GM13976 (cell line): ENCODE data around the gene FTO.

ENCODE experiments used
- DNase-seq: peaks from one replicate; pipeline ENCODE4 v3.0.0; 2012; ENCODE audit warnings: low spot score
- in situ Hi-C: fragments of 300-500 bp; cut with MboI; formaldehyde crosslinking; loops from one replicate; pipeline ENCODE4 v1.12.0; 2022; ENCODE audit warnings: low sequenced_read_pairs, mixed read lengths, inconsistent platforms; ENCODE audit not compliant: unreplicated experiment
- TF ChIP-seq, protein P1 (sequence below): IDR thresholded peaks from 2 replicates; pipeline ENCODE4 v1.5.1; 2012; ENCODE audit warnings: borderline replicate concordance, mild to moderate bottlenecking; ENCODE audit not compliant: insufficient read depth; ENCODE audit errors: extremely low read depth, missing control alignments, control extremely low read depth

The FTO gene

DNA sequence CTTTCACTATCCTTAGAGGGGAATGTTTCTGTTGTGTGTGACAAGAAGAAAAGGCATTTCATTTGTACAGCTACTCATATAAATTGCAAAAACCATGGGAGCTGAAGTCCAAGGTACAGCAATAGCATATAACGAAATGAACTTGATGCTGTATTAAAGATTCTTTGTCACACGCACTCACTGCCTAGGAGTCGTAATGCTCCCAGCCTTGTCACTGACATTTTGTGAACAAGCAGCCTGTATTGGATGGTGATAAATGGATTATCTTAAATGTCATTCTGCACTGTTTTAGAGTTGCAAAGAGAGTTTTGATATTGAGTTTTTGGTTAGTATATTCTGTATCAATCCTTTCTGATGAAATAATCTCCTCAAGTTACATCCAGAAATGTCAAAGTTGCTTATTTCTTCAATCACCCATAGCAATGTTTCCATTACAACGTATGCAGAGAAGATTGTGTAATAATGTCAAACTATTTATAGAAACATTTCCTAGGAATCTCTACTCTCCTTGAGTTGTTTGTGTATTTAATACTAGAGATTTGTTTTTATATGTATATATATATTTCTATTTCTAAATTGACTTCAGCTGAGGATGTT, 270.6 kb downstream of the FTO start:
- in situ Hi-C loops: no loop called here
- DNase-seq: no peak
- TF ChIP-seq, protein P1, sequence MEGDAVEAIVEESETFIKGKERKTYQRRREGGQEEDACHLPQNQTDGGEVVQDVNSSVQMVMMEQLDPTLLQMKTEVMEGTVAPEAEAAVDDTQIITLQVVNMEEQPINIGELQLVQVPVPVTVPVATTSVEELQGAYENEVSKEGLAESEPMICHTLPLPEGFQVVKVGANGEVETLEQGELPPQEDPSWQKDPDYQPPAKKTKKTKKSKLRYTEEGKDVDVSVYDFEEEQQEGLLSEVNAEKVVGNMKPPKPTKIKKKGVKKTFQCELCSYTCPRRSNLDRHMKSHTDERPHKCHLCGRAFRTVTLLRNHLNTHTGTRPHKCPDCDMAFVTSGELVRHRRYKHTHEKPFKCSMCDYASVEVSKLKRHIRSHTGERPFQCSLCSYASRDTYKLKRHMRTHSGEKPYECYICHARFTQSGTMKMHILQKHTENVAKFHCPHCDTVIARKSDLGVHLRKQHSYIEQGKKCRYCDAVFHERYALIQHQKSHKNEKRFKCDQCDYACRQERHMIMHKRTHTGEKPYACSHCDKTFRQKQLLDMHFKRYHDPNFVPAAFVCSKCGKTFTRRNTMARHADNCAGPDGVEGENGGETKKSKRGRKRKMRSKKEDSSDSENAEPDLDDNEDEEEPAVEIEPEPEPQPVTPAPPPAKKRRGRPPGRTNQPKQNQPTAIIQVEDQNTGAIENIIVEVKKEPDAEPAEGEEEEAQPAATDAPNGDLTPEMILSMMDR: no peak

- TF ChIP-seq, protein P1: no peak
- no peak for DNase-seq
- in situ Hi-C loops: no loop called here
These were observed 276.7 kb downstream of the FTO start for GRCh38 chr16:53980675-53981074.

DNA sequence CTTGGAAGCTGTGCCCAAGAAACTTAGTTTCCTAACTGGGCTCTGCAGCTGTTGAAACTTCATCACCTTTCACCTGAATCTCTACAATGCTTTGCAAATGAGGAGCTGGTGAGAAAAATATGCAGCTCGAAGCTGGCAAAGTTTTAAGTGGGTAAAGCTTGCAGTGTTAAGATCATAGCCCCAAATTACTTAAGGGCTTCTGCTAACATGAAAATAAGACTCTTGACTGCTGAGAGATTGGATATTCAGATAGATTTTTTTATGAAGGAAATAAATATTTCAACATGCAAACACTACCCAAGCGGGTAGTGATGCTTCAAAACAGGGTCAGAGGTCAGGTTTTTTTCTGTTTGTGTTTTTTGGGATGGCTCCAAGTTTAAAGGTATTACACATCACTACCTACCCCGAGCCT, 278.7 kb downstream of the FTO start:
- TF ChIP-seq, protein P1: no peak
- in situ Hi-C loops: no loop called here
- DNase-seq: no peak

DNA sequence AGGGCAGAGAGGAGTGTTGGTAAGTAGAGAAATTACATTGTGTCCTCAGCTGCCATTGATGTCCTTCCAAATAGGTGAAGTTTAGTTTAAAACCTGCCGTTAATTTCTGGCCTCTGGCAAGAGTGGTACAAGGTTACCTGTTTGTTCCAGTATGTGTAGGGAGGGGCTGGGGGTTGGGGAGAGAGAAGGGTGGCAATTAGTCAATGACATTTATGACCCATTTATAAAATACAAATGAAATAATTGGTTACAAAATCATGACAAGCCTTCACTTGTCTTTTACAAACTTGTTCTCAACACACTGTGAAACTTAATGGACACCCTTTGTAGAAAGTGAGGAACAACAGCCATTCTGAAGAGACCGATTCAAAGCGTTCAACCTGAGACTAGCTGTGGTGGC, 281.0 kb downstream of the FTO start:
- no peak for DNase-seq
- TF ChIP-seq, protein P1: no peak
- in situ Hi-C loops: no loop called here

GRCh38 chr16:53985861-53986260, 281.9 kb downstream of the FTO start:
- in situ Hi-C loops: no loop called here
- TF ChIP-seq, protein P1: no peak
- no peak for DNase-seq

- TF ChIP-seq, protein P1: no peak
- DNase-seq: no peak
- in situ Hi-C loops: no loop called here
These were observed 282.8 kb downstream of the FTO start for GRCh38 chr16:53986793-53987192.

- in situ Hi-C loops: no loop called here
- TF ChIP-seq, protein P1: no peak
- no peak for DNase-seq
These were observed 284.2 kb downstream of the FTO start for GRCh38 chr16:53988136-53988535.
